HG03108 (cell line): ENCODE results near the gene KATNB1.
"Not testable (repeated sequence)": the region's sequence is repeated elsewhere in the genome, so short reads cannot be mapped to it uniquely, and the experiment has no call there.

ENCODE experiments used
- ATAC-seq: cut with Tn5 transposase; IDR thresholded peaks from one replicate; pipeline ENCODE4 v1.9.1; 2021; ENCODE audit warnings: moderate library complexity; ENCODE audit not compliant: unreplicated experiment

The KATNB1 gene

GRCh38 chr16:57786632-57787518 lies 51.3 kb downstream of the KATNB1 start:
- ATAC-seq: no peak

DNA sequence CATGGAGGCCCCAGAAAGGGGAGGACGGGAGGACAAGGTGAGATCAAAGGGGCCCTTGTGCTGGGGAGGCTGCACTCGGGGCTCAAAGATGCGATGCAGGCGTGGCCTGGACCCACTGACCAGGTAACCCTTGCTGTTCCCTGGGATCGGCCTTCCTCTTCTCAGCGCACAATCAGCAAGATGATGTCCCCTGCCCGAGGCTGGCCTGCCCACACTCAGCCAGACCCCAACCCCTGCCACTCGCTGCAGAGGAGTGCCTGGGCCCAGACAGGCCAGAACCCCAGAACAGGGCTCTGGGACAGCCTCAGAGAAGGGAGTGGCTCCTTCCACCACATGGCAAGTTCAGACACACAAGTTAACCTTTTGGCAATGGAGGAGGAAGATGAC lies 51.9 kb downstream of the KATNB1 start:
- no peak for ATAC-seq

DNA sequence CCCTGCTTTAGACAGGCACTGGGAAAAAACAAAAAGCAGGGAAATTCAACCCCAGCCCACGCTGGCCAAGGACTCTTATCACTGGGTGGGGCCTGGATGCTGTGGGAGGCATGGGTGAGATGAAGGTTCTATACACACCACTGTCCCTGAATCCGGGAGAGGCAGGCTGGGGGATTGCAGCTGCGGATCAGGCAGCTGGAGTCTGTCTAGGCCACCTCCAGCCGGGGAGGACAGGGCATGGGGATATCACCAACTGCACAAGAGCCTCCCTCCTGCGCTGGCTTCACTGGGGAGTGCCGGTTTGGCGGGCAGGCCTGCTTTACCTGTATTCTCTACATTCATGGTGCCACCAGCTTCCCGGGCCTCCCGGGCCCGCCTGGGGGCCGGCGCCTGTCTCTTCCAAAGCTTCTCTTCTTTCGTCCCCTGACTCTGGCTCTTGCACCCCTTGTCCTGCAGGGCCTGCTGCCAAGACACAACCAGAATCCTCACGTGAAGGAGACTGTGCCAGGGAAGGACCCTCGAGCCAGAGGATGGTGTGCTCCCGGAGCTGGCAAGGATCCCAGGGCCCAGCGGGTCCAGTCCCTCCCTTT lies 52.8 kb downstream of the KATNB1 start:
- no peak for ATAC-seq

DNA sequence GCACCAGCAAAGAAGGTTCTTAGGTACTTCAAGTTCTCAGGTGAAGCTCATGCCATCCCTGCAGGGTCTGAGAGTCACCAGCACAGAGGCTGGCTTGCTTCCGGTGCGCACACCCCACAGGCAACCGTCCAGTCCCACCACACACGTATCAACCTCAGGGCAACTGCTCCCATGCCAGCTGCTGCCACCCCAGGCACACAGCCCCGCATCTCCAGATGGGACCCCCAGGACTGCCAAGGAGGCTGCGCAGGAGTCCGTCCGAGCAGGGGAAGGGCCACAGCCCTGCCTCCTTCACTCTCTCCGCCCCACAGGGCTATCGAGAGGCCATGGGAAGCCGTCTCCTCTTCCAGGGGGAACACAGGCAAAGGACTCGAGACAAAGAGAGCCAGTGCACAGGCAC lies 53.4 kb downstream of the KATNB1 start:
- ATAC-seq: no peak

DNA sequence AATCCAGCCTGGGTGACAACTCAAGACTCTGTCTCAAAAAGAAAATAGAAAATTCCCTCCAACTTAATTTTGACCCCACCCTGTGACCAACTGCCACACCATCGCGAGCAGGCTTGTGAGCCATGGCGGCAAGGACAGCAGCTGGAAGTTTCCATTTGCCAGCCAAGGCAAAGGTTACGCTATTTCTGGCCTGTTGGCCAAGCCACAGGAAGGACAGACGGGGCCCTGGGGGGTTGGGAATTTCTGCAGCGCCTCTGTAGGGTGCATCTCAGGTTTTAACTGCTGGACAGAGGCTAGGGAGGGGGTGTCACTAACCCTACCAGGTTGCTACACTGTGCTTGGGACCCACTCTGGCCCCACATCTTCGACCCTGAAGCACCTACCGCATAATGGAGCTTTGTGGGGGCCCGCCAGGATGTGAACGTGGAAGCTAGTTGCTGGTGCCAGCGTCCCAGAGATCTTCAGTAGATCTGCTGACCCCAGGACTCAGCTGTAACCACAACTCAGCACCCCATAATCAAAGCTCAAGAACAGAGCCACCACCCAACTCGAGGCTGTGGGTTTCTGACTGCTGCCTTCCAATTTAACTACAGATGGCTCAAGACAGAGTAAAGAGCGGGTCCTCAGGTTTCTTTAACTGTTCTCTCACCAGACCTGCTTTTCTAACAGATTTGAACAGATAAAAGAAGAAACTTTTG lies 55.8 kb downstream of the KATNB1 start:
- ATAC-seq: no peak

GRCh38 chr16:57791893-57792461 lies 56.4 kb downstream of the KATNB1 start:
- no peak for ATAC-seq

DNA sequence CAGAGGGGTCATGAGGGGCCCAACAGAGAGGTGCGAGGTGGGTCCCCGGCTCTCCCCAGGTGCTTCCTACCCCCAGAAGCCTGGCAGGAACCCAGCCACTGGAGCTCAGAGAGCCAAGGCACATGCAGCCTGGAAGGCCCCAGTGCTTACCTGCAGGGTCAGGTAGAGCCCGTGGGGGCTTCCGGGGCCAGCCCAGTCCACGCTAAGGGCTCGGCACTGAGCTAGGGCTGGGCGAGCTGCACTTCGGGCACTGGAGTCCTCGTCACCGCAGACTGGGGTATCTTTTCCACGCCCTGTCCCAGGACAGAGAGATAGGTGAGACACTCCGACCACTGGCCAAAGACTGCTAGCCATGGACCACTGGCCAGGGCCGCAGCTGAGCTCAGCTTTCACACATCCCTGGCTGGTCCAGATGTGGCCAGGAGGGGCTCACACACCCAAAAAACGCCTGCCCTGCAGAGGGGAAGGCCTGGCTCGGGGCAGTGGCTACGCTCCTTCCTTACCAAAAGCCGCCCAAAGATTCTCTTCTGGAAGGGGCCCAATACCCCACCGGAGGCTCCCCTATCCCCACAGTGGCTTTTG lies 59.4 kb downstream of the KATNB1 start:
- no peak for ATAC-seq

GRCh38 chr16:57795431-57795878 lies 59.9 kb downstream of the KATNB1 start:
- no peak for ATAC-seq

GRCh38 chr16:57796014-57796413 lies 60.4 kb downstream of the KATNB1 start:
- not testable (repeated sequence) for ATAC-seq

DNA sequence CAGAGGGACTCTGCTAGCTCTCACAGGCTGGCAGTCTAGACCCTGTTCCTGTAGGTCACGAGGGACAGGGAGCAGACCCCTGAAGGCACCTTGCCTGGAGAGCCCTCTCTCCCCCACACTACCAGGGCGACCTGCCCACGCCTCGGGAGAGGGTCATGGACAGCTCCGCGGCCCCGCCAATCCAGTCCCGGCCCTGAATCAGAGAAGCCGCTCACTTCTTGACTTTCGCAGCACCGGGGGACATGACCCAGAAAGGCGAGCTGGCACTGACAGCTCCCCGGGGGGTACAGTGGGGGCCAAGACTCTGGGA lies 61.6 kb downstream of the KATNB1 start:
- no peak for ATAC-seq

DNA sequence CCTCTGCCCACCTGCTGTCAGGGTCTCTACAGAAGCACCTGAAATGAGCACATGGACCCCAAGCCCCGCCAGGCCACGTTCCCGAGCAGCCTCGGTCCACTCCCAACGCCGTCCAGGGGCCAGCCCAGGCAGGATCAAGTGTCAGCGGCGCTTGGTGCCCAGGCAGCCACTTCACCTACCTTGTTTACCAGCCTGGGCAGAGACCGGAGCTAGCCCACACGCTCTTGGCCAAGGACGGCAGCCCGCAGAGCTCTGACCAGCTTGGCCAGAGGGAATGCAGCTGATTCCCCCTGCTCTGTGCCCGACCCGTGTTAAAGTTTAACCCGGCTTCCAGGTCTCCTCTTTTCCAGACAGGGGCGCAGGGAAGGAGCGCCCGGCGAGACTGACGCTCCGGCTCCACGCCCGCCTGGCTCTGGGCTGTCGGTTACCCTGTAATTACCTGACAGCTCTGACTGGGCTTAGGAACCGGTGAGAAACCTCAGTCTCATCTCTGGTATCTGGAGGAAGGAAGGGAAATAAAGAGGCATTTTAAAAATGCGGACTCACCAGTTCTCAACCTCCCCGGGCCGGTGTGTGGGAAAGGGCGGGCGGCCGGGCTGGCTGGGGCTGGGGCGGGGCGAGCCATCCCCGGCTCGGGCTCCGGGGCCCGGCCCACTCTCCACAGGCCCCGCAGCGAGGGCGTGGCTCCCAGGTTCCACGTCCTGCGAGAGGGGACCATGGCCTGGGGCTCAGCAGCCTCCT lies 62.1 kb downstream of the KATNB1 start:
- ATAC-seq: no peak

GRCh38 chr16:57798267-57798810 lies 62.8 kb downstream of the KATNB1 start:
- ATAC-seq: no peak

DNA sequence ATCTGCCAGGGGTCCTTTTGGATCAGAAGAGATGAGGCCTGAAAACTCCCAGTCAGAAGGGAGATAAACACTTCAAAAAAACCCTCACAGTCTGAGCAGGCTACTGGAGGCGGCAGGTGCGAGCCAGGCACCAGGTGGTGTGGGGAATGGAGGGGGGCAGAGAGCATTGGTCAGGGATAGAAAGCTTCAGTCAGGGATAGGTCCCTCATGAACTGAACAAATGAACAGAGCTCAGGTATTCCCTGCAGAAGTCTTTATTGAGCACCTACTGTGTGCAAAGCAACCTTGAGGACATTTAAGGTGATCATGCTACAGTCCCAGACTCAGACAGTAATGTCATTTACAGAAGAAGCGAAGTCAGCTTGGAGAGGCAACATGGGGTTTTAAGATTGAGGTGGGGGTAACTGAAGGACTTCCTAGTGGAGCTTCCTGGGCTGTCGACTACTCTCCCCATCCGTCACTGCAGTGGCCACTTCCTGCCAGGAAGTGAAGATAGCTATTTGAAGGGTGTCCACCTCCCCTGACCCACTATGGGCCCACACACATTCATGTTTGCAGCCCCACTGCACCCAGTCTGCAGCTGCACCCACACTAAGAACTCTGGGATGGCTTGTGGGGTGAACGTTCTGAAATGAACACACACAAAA lies 63.5 kb downstream of the KATNB1 start:
- no peak for ATAC-seq

DNA sequence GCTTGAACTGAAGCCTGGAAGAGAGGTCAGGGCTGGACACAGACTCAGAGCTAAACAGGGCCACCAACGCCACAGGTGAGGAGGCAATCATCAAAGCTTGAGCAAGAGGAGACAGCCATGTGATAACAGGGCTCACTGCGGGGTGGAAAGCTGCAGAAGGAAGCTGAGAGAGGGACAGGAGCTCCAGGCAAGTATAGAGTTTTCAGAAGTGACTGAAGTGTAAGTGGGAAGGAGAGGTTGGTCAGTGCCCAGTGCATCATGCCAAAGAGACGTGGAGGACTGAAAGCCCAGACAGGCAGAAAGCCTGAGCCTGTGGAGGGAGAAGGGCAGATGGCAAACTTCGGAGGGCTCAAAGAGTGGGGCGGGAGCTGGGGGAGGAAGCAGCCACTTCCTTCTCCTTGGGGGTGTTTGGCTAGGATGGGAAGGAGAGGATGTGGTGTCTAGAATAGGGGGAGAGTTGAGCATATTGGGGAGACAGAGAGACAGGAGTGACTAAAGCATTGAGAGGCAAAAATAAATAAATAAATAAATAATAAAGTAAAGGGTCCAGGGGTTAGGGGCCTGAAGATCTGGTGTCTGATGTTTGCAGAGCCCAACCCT lies 64.1 kb downstream of the KATNB1 start:
- no peak for ATAC-seq

DNA sequence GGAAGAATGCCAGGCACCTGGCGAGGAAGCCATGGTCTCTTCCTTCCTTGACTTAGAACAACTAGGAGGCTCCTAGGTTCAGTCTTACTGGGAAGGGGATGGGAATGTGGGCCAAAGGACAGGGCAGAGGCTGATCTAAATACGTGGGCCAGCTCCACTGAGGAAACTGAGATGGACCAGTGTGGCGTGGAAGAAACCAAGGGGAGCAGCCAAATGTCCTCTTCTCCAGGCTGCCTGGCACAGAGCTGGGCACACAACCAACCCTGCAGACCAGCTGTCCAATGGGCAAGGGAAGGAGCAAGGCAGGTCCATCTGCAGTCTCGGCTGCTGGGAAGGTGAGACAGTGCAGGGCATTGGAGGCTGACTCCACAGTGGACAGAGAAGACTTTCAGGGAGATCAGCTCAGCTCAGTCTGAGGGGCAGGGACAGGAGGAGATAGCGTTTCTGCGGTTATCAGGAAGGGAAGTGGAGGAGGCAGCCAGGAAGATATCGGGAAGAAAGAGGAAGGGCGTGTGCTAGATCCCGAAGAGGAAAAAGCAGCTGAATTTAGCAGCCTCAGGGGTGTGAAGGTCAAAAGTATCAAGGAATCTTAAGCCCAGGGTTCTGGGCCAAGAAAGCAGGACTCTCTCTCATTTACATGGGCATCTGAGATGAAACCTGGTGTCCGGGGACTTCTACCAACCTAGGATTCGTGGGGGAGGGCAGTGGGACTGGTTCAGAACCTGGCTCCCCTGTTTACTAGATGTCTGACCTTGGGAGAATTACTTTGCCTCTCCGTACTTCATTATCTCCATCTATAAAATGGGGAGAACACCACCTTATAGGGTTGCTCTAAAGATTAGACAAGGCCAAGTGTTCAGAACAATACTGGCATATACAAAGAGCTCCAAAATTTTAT lies 64.9 kb downstream of the KATNB1 start:
- no peak for ATAC-seq

DNA sequence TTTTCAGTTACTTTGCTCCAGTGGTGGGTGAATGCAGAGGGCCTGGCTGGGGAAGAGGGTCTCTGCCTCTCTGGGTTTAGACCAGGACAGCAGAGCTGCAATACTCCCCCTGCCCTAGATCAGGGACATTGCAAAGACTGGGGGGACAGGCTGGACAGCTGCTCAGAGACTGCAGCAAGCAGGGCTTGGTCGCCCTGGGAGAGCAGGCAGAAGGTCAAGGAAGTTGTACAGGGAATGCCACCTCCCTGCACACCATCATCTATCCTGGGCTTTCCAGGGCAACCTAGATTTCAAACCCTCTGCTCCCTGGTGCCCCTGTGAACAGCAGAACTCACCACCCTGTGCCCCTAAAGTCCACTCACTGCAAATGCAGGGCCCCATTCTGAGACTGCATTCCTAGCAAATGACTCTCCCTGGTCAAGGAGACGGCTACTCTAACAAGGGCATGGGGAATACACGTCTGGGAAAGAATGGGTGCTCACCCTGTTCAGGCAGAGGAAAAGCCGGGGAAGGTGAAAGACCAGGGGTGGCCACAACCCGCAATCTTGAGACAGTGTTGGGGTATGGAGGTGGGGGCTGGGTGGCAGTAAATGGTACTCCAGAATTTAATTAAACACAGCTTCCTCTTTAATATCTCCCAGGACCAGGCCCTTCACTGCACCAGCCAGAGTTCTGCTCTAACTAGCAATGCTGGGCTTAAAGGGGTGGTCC lies 65.7 kb downstream of the KATNB1 start:
- ATAC-seq: no peak

- no peak for ATAC-seq
These were observed 66.3 kb downstream of the KATNB1 start for GRCh38 chr16:57801809-57802340.
